DOHH2 (cell line): ENCODE results near the gene COMMD10.
A peak's percentile ranks its signal among the peaks of the same experiment; 100 is the strongest.

Experiments used
- H3F3A ChIP-seq: fragments of 200-600 bp; sonication (generic), shearing (Covaris generic); 2 replicates; pipeline ENCODE4 v1.6.0; 2016; ENCODE audit warnings: antibody characterized with exemption, mild to moderate bottlenecking; ENCODE audit not compliant: control insufficient read depth, insufficient read depth
- H3K27ac ChIP-seq: fragments of 200-600 bp; sonication (generic); 2 replicates; pipeline ENCODE4 v1.5.1; 2014; ENCODE audit warnings: low read depth, mild to moderate bottlenecking, low read length, moderate library complexity
- H3K27me3 ChIP-seq: fragments of 200-600 bp; sonication (generic); 2 replicates; pipeline ENCODE4 v1.6.1; 2014; ENCODE audit warnings: mild to moderate bottlenecking, low read length, mixed read lengths; ENCODE audit not compliant: control insufficient read depth
- H3K36me3 ChIP-seq: fragments of 200-600 bp; sonication (generic); 2 replicates; pipeline ENCODE4 v1.6.1; 2014; ENCODE audit warnings: mild to moderate bottlenecking, low read length, moderate library complexity, mixed read lengths; ENCODE audit not compliant: control insufficient read depth
- H3K4me1 ChIP-seq: fragments of 200-600 bp; sonication (generic); 2 replicates; pipeline ENCODE4 v1.6.1; 2014; ENCODE audit warnings: mild to moderate bottlenecking, low read length, mixed read lengths; ENCODE audit not compliant: control insufficient read depth
- H3K4me2 ChIP-seq: fragments of 200-600 bp; sonication (generic); 2 replicates; pipeline ENCODE4 v1.6.0; 2014; ENCODE audit warnings: mild to moderate bottlenecking, low read length, moderate library complexity
- H3K4me3 ChIP-seq: fragments of 200-600 bp; sonication (generic); 2 replicates; pipeline ENCODE4 v1.5.1; 2014; ENCODE audit warnings: mild to moderate bottlenecking, low read length, mixed read lengths
- H3K79me2 ChIP-seq: fragments of 200-600 bp; sonication (generic); 2 replicates; pipeline ENCODE4 v1.6.1; 2014; ENCODE audit warnings: mild to moderate bottlenecking, low read length, mixed read lengths; ENCODE audit not compliant: control insufficient read depth
- H3K9me2 ChIP-seq: fragments of 200-600 bp; sonication (generic); replicated peaks from 2 replicates; pipeline ENCODE4 v1.6.1; 2014; ENCODE audit warnings: mild to moderate bottlenecking, low read length, mixed read lengths; ENCODE audit not compliant: control insufficient read depth
- H3K9me3 ChIP-seq: fragments of 200-600 bp; sonication (generic); 2 replicates; pipeline ENCODE4 v1.6.1; 2014; ENCODE audit warnings: antibody characterized with exemption, low read length, mixed read lengths; ENCODE audit not compliant: control insufficient read depth, insufficient read depth
- H4K20me1 ChIP-seq: fragments of 200-600 bp; sonication (generic); 2 replicates; pipeline ENCODE4 v1.6.0; 2014; ENCODE audit warnings: low read depth, mild to moderate bottlenecking, antibody characterized with exemption, low read length, moderate library complexity; ENCODE audit not compliant: control insufficient read depth, insufficient read depth
- CTCF ChIP-seq: fragments of 200-600 bp; sonication (generic); IDR thresholded peaks from one replicate; pipeline ENCODE4 v1.5.1; 2014; ENCODE audit warnings: antibody characterized with exemption, mild to moderate bottlenecking, low read depth, low read length; ENCODE audit not compliant: poor library complexity, severe bottlenecking
- EZH2phosphoT487 ChIP-seq: fragments of 200-600 bp; sonication (generic); IDR thresholded peaks from 2 replicates; pipeline ENCODE4 v1.6.1; 2017; ENCODE audit warnings: borderline replicate concordance, mild to moderate bottlenecking, antibody characterized with exemption, low read length, moderate library complexity, mixed read lengths

Gene COMMD10

GRCh38 chr5:116234681-116235080 is 149.9 kb downstream of the COMMD10 start:
- Histone ChIP-seq H3K9me3 (no peaks in the 10 kb centered on the region), H3K9me2 (no peaks in the 10 kb centered on the region), H3K27me3 (no peaks in the 10 kb centered on the region), H4K20me1 (no peaks in the 10 kb centered on the region), H3F3A (no peaks in the 10 kb centered on the region), H3K79me2 (no peaks in the 10 kb centered on the region), H3K27ac (no peak overlapping the region), H3K36me3 (no peaks in the 10 kb centered on the region), H3K4me2 (no peak overlapping the region), H3K4me1 (no peaks in the 10 kb centered on the region), H3K4me3 (no peak overlapping the region)
- TF ChIP-seq CTCF (no peak), EZH2phosphoT487 (no peak)

GRCh38 chr5:116237917-116238500 is 153.2 kb downstream of the COMMD10 start:
- H3K36me3 ChIP-seq, result no peaks in the 10 kb centered on the region
- TF ChIP-seq EZH2phosphoT487 (no peak), CTCF (peak; percentile 19)
- H3F3A ChIP-seq, result no peaks in the 10 kb centered on the region
- H3K27ac ChIP-seq, result no peak overlapping the region
- H3K27me3 ChIP-seq, result no peaks in the 10 kb centered on the region
- H4K20me1 ChIP-seq, result no peaks in the 10 kb centered on the region
- no peaks in the 10 kb centered on the region for H3K4me1 ChIP-seq
- H3K79me2 ChIP-seq, result no peaks in the 10 kb centered on the region
- H3K4me2 ChIP-seq, result no peak overlapping the region
- H3K9me3 ChIP-seq, result no peaks in the 10 kb centered on the region
- H3K4me3 ChIP-seq, result no peak overlapping the region
- no peaks in the 10 kb centered on the region for H3K9me2 ChIP-seq

- TF ChIP-seq CTCF (no peak), EZH2phosphoT487 (no peak)
- Histone ChIP-seq H3F3A (no peaks in the 10 kb centered on the region), H3K79me2 (no peaks in the 10 kb centered on the region), H4K20me1 (no peaks in the 10 kb centered on the region), H3K4me2 (no peak overlapping the region), H3K36me3 (no peaks in the 10 kb centered on the region), H3K4me3 (no peak overlapping the region), H3K4me1 (no peaks in the 10 kb centered on the region), H3K27ac (no peak overlapping the region), H3K27me3 (no peaks in the 10 kb centered on the region), H3K9me3 (no peaks in the 10 kb centered on the region), H3K9me2 (no peaks in the 10 kb centered on the region)
Observed at GRCh38 chr5:116242343-116242742, 157.5 kb downstream of the COMMD10 start.
